COLO829 (cell line): ENCODE results near the gene MGAT5.

Experiments used
- DNase-seq: peaks from one replicate; pipeline ENCODE4 v3.0.0; 2012; ENCODE audit warnings: low spot score

MGAT5 gene

DNA sequence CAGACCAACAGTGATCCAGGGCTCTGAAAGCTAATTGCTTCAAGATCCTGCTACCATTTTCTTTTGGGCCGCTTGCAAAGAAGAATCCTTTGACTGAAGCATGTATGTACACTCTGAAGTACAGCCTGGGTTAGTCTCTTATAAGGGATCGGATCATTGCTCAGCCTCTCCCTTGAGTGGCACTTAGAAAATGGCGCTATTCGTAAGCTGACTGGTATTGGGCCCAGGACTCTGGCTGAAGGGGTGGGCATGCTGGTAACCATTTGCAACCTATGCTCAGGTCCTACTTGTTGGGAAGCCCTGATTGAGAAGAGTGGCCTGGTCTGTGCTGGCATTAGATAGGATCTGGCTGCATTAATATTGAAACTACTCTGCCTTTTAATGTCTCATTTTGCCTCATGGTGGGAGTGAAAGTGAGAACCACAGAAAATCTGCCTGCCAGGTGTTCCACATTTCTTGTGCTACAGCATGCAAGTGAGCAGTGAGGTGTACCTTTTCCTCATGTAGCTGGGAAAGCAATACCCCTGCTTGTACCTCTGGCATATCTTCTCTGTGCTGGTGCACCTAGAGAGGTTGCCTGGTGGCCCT lies 661 bp upstream of the MGAT5 start:
- DNase-seq = no peak

GRCh38 chr2:134254824-134255223 lies 952 bp downstream of the MGAT5 start:
- DNase-seq = peak; percentile 40

- DNase-seq = no peak
Observed at GRCh38 chr2:134256956-134257355, 3.1 kb downstream of the MGAT5 start.

DNA sequence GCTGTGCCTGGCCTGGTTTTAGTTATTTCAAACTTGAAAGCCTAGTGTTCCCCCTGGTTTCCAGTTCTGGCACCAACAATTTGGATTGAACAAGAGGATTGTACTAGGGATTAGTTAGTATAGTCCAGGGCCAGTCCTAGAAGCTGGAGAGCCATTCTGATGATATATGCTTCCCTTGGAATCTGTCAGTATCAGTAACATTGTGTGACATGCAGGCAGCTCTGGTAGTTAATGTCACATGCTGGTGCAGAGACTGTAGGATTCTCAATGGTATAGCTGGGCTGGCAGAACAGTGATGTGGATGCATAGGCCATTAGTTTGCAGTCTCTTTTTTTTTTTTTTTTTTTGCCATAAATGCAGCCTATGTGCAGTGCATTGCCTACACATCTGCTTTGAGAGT lies 3.6 kb downstream of the MGAT5 start:
- no peak for DNase-seq

DNA sequence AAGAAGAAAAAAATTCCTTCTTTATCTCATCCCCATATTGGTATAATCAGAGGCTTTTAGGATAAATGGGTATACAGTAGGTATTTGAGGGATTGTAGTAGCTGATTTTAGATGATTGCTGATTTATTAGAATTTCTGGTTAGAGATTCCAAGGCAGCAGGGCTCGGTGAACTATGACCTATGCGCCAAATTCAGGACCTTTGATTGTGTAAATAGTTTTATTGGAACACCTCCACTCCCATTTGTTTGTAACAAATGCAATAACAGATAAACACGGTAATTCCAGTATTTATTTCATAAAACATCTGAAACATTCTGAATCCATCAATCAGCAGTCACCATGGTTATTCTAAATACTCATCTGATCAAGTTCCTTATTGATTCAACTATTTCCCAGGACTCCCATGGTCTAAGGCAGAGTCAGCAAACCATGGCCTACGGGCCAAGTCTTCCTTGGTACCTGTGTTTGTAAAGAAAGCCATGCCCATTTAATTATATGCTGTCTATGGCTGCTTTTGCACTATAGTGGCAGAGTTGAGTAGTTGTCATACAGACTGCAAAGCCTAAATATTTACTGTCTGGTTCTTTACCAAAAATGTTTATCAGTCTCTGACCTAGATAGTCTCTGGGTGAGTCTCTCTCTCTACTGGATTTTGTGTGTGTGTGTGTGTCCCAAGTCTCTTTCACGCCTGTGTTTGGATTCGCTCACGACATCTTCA lies 4.3 kb downstream of the MGAT5 start:
- no peak for DNase-seq

GRCh38 chr2:134258684-134259388 lies 5.0 kb downstream of the MGAT5 start:
- no peak for DNase-seq

GRCh38 chr2:134259571-134259970 lies 5.7 kb downstream of the MGAT5 start:
- no peak for DNase-seq

- no peak for DNase-seq
Observed at GRCh38 chr2:134259994-134260393, 6.1 kb downstream of the MGAT5 start.

DNA sequence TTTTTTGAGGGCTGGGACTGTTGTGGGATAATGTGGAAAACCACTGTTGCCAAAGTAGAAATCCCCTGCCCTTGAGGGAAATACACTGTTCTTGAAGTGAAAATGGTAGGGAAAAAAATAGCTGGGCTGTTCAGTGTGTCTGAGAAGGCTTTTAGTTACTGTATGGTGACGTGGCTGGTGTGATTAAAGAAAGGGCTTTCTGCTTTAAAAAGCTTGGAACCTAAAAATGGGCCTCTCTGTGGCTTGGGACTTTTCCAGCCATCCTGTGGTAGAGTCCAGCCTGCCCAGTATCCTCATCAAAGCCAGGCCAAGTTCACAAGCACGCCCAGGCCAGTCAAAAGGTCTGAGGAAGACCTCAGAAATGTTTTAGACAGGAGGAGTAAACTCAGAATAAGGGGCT lies 6.8 kb downstream of the MGAT5 start:
- peak; percentile 89 for DNase-seq

- DNase-seq = no peak
Observed at GRCh38 chr2:134261398-134262131, 7.7 kb downstream of the MGAT5 start.

DNA sequence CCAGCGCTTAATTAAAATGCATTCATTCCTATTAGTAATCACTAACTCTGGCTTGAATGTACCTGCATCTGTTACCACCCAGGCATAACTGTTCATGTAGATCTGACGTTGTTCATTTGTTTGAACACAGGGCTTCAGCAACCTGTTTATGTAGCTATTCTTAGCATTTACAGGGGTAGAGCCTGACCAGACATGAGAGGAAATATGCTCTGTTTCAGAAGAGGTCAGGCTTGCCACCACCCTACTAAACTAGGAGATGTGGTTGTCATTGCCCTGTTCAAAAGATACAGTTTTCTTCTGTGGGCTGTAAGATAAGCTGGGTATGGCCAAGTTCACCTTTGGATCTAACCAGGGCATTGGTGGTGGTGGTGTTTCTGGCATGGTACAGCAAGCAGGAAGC lies 8.8 kb downstream of the MGAT5 start:
- DNase-seq = no peak

GRCh38 chr2:134268265-134268664 lies 14.4 kb downstream of the MGAT5 start:
- DNase-seq = no peak

DNA sequence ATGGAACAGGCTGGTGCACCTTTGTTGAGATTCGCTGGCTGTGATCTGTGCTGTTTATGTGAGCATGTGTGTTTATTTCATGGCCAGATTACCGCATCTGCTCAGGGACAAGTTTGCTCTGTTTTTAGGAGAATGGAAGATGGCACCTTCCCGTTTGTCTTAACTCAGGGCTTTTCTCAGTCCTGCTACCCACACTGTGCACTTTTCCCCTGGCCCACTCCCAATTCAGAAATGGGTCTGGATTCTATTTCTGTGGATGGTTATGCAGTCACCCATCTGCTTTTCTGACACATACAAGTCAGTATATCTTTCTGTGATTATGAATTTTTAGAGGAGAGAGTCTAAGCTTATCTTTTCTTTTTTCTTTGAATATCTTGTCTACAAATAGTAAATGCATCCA lies 15.4 kb downstream of the MGAT5 start:
- no peak for DNase-seq

- no peak for DNase-seq
Observed at GRCh38 chr2:134269972-134270735, 16.3 kb downstream of the MGAT5 start.

DNA sequence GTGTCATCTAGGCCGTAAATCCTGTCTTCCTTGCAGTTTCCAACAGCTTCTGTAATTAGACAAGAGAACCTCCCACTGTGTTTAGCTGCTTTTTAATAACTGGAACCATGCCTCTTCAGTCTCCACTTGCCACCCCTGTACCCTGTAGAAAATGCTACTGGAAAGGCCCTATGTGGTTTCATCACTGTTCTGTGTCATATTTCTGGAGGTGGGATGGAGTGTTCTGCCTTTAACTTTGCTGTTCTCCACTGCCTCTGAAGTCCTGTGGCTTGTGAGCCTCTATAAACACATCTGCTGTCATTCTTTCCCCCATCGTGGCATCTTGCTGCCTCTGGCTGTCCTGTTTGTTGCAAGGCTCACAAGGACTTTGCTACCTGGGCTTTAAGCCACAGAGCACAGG lies 17.9 kb downstream of the MGAT5 start:
- DNase-seq = no peak

DNA sequence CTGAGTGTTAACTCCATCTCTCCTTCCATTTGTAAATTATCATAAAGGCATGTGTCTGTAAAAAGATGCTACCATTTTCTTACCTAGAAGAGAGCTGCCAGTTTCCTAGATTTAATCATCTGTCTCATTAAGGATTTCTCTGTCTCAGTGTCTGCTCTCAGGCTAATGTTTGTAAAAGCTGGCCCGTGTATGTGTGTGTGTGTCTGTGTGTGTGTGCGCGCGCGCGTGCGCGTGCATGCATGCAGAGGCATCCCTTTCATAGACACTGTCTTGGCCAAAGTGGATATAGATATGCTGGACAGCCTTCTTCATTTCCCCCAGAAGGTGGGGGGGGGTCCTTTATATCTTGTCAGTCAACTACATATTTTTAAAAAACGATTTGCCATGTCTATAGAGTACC lies 18.9 kb downstream of the MGAT5 start:
- no peak for DNase-seq

DNA sequence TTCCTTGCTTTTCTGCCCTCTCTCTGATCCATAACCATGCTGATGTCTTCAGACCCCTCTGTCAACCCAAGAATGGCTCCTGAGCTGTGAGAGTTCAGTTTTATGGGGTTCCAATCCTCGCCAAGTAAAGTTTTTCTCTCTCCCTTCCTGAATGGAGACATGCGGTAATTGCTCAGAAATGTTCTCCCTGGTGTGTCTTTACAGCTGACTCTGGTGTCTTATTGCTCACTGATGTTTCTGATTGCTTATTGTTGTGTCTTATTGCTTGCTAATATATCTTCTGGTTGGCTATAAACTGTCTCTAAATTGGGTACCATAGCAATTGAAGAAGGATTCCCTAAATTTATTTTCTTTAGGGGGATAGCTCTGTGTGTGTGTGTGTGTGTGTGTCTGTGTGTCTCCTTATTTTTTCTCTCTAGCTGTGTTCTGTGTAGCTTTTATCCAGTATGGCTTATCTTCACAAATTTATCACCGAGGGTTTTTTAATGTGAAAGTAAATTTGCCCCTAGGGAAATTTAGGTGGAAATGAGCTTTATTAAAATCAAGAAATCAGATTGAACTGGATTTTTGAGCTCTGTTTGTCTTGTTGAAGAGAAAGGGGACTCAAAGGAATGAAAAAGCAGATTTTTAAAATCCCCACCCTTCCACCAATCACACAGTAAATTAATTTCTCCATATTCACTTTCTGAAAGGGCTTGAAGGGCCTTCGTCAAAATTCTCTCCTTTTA lies 19.5 kb downstream of the MGAT5 start:
- DNase-seq = no peak

DNA sequence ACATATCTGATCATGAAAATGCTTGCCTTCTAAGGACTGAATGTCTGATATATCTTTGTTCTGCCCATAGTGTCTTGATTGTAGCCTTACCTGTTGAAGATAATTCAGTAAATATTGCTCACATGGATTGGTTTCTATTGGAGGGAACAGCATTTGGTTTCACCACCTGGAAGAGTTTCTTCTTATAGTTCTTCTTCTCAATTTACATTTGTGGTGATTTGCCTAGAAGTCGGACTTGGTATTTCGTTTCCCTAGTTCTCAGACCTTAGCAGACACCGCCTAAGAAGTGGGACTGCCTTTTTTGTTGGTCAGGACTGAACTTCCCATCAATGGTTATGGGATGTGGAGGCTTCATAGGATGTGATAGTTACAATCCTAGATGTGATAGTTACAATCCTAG lies 20.2 kb downstream of the MGAT5 start:
- no peak for DNase-seq

DNA sequence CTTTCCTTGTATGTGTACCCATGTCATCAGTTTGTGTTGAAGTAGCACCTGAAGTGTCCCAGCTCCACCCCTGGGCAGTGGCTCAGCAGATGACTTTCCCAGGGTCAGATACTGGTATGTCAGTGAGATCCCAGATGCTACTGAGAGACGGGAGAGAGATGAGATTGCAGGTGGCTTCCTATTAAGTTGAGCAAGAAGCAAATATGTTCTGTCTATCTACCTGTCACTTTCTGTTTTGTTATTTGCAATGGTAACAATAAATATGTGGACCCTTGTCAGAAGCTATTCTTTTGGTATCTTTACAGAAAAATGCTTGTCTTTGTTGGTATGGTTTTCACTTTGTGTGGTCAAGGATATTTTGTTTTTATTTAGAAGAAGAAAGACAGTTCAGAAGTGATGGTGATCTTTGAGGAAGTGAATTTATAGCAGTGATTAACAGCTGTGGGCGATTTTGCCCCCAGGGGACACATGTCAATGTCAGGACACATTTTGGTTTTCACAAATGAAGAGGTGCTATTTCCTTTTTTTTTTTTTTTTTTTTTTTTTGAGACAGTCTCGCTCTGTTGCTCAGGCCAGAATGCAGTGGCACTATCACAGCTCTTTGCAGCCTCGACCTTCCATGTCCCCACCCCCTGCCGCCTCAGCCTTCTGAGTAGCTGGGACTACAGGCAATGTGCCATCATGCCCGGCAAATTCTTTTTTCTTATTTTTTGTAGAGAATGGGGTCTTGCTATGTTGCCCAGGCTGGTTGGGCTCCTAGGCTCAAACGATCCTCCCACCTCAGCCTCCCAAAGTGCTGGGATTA lies 21.4 kb downstream of the MGAT5 start:
- no peak for DNase-seq

- no peak for DNase-seq
Observed at GRCh38 chr2:134276381-134277172, 22.7 kb downstream of the MGAT5 start.
